Neutrophil (primary cell): Measurements from ENCODE around the gene FKBP7.
A peak's percentile ranks its signal among the peaks of the same experiment; 100 is the strongest.

Experiments used
- H3K27ac ChIP-seq: fragments of 200-600 bp; sonication (generic); 2 replicates; pipeline ENCODE4 v1.5.1; 2016; ENCODE audit warnings: mild to moderate bottlenecking, moderate library complexity
- H3K27me3 ChIP-seq: fragments of 200-600 bp; sonication (generic); 2 replicates; pipeline ENCODE4 v1.6.0; 2016; ENCODE audit warnings: mild to moderate bottlenecking
- H3K36me3 ChIP-seq: fragments of 200-600 bp; sonication (generic); 2 replicates; pipeline ENCODE4 v1.5.1; 2017
- H3K4me1 ChIP-seq, 2 experiments: fragments of 200-600 bp in 1 of 2; sonication (generic) in 1 of 2; 1 replicate in 1 of 2; 2 replicates in 1 of 2; pipeline versions ENCODE4 v1.5.1 to v1.6.1; 2013 to 2016; ENCODE audit warnings: low read depth in 1 of 2, low read length in 1 of 2, mild to moderate bottlenecking in 1 of 2, moderate library complexity in 1 of 2; ENCODE audit not compliant: control insufficient read depth in 1 of 2, insufficient read depth in 1 of 2
- H3K4me3 ChIP-seq, 2 experiments: fragments of 200-600 bp in 1 of 2; sonication (generic) in 1 of 2; 1 replicate in 1 of 2; 2 replicates in 1 of 2; pipeline ENCODE4 v1.5.1; 2013 to 2016; ENCODE audit warnings: low read depth in 1 of 2, low read length in 1 of 2, mild to moderate bottlenecking in 1 of 2, moderate library complexity in 1 of 2
- H3K9me3 ChIP-seq: fragments of 200-600 bp; sonication (generic); 2 replicates; pipeline ENCODE4 v1.5.1; 2016
- TF ChIP-seq, protein P1 (sequence below): fragments of 200-600 bp; sonication (generic); IDR thresholded peaks from 2 replicates; pipeline ENCODE4 v1.5.1; 2016; ENCODE audit warnings: antibody characterized with exemption

Gene FKBP7

GRCh38 chr2:178452334-178452733 lies 26.1 kb downstream of the FKBP7 start:
- Histone ChIP-seq H3K9me3 (no peaks in the 10 kb centered on the region), H3K4me1 (peaks cover 16 to 19% of the 10 kb centered on the region in 2 experiments), H3K27ac (no peak overlapping the region), H3K27me3 (no peaks in the 10 kb centered on the region), H3K4me3 (no peak overlapping the region), H3K36me3 (no peaks in the 10 kb centered on the region)
- TF ChIP-seq, protein P1, sequence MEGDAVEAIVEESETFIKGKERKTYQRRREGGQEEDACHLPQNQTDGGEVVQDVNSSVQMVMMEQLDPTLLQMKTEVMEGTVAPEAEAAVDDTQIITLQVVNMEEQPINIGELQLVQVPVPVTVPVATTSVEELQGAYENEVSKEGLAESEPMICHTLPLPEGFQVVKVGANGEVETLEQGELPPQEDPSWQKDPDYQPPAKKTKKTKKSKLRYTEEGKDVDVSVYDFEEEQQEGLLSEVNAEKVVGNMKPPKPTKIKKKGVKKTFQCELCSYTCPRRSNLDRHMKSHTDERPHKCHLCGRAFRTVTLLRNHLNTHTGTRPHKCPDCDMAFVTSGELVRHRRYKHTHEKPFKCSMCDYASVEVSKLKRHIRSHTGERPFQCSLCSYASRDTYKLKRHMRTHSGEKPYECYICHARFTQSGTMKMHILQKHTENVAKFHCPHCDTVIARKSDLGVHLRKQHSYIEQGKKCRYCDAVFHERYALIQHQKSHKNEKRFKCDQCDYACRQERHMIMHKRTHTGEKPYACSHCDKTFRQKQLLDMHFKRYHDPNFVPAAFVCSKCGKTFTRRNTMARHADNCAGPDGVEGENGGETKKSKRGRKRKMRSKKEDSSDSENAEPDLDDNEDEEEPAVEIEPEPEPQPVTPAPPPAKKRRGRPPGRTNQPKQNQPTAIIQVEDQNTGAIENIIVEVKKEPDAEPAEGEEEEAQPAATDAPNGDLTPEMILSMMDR = no peak

DNA sequence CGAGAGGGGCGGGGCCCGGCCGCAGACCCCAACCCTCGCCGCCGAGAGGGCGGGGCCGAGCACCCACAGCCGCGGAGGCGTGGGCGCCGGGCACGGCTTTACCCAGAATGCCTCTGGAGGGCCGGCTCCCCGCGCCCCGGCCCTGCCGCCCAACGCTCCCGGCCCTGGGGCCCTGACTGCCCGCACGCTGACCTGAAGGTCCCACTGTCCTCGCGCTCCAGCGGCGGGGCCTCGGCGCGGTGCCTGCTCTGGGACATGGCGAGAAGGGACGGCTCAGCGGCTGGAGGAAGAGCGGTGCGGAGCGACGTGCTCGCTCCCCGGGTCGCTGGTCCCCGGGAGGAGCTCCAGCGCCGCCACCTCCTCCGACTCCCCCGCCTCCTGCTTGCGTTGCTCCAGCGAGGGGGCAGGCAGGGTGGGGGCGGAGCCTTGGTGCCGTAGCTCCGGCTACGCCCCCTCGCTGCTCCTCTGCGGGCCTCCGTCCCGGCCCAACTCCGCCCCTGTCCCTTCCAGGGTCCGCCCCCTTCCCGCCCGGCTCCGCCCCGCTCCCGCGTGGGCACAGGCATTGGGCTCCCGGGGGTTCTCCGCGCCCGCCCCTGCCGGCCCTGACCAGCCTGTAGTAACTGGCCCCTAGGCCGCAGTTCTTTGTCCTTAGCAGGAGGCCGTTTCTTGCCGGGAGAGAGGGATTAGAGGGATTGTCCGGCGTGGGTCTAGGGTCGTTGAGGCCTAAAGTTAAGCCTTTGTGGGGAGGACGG lies 27.4 kb downstream of the FKBP7 start, which contains the start of the genes PJVK and PRKRA:
Gene PJVK (plus strand): TSS at position 605 of the 752 bp plus-strand sequence. CDS start 2,032 bp downstream, outside the sequence.
Gene PRKRA (minus strand): TSS at position 402 of the 752 bp plus-strand sequence. CDS start 145 bp downstream, at position 257.
- peak within 1 kb of the TSS; percentile 90 for H3K27ac ChIP-seq

DNA sequence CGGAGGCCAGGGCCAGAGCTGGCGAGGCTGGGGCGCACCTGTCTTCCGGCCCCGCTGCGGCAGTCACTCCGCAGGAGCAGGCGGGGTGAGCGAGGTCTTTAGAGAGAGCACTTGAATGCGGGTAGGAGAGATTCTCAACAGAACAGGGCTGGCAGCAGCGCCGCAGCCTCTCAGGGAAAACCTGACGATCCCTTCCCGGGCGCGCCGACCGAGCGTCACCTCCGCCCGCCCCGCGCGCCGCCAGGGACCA lies 28.0 kb downstream of the FKBP7 start:
- Histone ChIP-seq H3K36me3 (no peaks in the 10 kb centered on the region), H3K9me3 (no peaks in the 10 kb centered on the region), H3K27me3 (no peaks in the 10 kb centered on the region), H3K4me1 (peaks cover 16 to 19% of the 10 kb centered on the region in 2 experiments), H3K4me3 (peak overlapping the region; percentile 86 to 90), H3K27ac (peak overlapping the region; percentile 90)
- TF ChIP-seq, protein P1 = no peak

More for the DNA sequence above, 27.4 kb downstream of the FKBP7 start, which contains the start of the genes PJVK and PRKRA:
- H3K4me1 ChIP-seq = peaks cover 16 to 19% of the 10 kb centered on the region in 2 experiments
- H3K27me3 ChIP-seq = no peaks in the 10 kb centered on the region
- TF ChIP-seq, protein P1 = peak; percentile 45
- peak within 1 kb of the TSS; percentile 86 to 90 for H3K4me3 ChIP-seq
- no peaks in the 10 kb centered on the region for H3K9me3 ChIP-seq
- H3K36me3 ChIP-seq = no peaks in the 10 kb centered on the region

DNA sequence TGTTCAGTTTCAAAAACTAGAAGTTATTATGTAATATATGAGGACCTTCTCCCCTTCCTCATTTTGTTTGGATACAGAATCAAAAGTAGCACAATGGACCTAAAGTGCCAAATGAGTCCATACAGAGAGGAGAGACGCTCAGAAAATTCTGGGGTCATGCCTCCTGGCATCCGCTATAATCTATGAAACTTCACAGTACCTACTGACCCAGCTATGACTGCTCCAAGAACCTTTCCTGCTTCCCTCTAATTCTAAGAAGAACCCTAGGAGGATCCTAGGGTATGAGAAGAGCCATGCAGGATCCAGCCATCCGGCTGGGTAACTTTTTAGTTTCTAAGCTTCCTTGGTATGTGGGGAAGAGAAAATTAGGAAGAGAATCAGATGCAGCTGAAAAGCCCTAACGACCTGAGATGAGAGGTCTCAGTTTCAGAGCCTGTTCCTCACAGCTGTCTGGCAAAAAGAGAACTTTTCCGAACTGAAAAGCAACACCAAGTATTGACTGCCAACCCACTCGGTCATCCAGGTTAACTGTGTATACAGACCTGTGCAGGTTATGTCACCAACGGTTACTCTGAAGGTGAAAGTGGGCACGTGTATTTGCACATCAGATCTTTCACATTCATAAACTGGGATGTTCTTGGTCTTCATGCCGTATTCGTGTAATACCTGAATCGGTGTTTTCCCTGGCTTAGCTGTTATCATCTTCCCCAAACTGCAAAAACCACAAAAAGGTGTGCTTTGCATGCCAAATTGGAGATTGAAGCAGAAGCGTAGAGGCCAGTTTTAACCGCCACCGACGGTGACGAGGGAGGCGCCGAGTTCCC lies 28.5 kb downstream of the FKBP7 start:
- no peaks in the 10 kb centered on the region for H3K9me3 ChIP-seq
- H3K27ac ChIP-seq = peak overlapping the region; percentile 90
- peak overlapping the region; percentile 86 to 90 for H3K4me3 ChIP-seq
- H3K4me1 ChIP-seq = peaks cover 16 to 19% of the 10 kb centered on the region in 2 experiments
- H3K27me3 ChIP-seq = no peaks in the 10 kb centered on the region
- TF ChIP-seq, protein P1 = no peak
- no peaks in the 10 kb centered on the region for H3K36me3 ChIP-seq

DNA sequence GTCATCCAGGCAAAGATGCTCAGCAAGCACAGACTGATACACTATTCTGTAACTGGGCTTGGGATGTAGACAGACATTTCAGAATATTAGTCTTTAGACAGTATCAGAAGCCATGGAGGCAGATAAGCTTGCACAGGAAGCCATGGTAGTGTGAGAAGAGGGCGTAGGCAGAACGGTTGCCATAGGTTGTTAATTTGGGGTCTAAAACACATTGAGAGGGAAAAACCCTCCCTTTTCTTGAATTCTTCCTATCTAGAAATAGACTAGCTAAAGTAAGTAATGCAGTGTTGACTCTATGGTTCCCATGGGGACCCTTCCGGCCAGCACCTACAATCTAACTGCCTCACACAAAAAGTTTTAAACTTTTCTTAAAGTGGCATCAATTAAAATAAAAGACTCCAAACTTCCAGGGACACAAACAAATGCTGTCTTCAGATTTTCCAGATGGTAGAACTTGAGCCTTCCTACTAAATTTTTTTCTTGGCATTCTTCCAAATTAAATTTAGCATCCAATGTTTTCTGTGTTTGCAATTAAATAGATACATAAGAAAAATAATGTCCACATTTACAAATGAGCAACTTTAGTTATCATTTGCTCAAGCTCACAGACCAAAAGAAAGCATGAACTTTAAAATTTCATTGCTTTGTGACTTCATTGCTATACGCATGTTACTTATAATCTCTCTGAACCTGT lies 29.3 kb downstream of the FKBP7 start:
- peaks cover 6% of the 10 kb centered on the region for H3K36me3 ChIP-seq
- H3K9me3 ChIP-seq = no peaks in the 10 kb centered on the region
- H3K4me1 ChIP-seq = peaks cover 16 to 19% of the 10 kb centered on the region in 2 experiments
- TF ChIP-seq, protein P1 = no peak
- H3K27ac ChIP-seq = no peak overlapping the region
- H3K27me3 ChIP-seq = no peaks in the 10 kb centered on the region
- H3K4me3 ChIP-seq = no peak overlapping the region
